Activated CD4-positive, alpha-beta T cell treated with anti-CD3 and anti-CD28 coated beads, Interleukin-2, amount 50 U/mL, for 48 hours (primary cell): ENCODE data around the gene PIM1.
"Not testable (repeated sequence)": the region's sequence is repeated elsewhere in the genome, so short reads cannot be mapped to it uniquely, and the experiment has no call there.

Experiments used
- DNase-seq, 2 experiments: peaks; one replicate each; pipeline ENCODE4 v3.0.0-alpha.2; 2020

The PIM1 gene

DNA sequence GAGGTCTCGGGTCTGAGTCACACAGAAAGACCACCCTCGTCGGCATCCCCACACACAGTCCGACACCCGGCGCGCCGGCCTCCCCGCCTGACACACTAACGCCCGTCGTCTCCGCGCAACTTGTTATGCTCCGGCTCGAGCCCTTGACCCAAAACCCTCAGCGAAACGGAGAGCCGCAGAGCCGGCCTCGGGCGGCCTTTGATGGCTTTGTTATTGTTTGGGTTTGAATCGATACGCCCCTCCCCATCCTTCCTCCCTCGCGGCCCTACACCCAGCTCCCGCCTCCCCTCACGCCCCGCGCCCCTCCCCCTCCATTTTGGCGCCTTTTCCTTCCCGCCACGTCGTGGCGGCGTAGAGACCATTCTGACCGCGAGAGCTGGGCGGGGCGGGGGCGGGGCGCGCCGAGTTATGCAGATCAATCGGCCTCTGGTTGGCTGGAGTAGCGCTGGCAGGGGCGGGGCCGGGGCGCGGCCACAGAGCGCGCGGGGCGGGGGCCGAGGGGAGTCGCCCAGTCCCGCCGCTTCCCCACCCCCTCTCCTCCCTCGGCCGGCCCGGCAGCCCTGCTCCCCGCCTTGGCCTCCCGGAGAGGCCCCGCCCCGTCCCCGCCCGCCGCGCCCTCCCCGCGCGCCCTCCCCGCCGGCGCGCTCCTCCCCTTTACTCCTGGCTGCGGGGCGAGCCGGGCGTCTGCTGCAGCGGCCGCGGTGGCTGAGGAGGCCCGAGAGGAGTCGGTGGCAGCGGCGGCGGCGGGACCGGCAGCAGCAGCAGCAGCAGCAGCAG is at the start of gene PIM1:
Gene PIM1, plus strand, starts transcription at position 657 of the 777 bp plus-strand sequence. CDS start 424 bp downstream, outside the sequence.
- DNase-seq, result peak; percentile 100

DNA sequence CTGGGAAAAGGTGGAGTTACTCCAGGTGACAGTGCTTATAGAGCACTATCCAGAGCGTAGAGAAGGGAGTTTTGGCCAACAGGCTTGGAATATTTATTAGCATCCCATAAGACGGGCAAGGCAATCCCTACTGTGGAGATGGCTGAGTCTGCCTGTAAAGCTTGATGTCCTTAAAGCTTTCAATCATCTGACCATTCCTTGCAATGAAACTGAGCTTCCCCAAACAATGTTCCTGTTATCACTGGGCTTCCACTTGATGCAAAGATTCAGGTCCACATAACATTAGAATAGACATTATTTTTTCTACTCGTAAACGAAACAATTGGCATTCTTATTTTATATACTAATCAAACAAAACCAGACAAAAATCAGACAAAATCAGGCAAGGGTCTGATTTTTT is 48.4 kb upstream of the PIM1 start:
- no peak for DNase-seq

DNA sequence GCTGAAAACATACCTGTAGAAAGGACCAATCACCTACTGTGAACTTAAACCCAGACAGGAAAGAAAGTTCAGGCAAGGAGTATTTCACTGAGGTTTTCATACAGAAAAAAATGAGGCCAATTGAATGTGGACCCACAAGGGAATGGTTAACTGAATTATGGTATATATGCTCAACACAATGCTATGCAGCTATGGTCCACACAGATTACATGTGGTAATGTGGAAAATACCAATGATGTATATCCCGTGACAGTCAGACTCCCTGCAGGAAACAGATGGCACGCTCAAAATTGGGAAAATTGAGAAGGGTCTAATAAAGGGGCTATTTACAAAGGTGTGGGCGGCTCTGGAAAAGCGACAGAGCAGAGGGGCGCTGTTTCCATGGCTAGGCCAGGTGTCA is 47.1 kb upstream of the PIM1 start:
- no peak for DNase-seq

DNA sequence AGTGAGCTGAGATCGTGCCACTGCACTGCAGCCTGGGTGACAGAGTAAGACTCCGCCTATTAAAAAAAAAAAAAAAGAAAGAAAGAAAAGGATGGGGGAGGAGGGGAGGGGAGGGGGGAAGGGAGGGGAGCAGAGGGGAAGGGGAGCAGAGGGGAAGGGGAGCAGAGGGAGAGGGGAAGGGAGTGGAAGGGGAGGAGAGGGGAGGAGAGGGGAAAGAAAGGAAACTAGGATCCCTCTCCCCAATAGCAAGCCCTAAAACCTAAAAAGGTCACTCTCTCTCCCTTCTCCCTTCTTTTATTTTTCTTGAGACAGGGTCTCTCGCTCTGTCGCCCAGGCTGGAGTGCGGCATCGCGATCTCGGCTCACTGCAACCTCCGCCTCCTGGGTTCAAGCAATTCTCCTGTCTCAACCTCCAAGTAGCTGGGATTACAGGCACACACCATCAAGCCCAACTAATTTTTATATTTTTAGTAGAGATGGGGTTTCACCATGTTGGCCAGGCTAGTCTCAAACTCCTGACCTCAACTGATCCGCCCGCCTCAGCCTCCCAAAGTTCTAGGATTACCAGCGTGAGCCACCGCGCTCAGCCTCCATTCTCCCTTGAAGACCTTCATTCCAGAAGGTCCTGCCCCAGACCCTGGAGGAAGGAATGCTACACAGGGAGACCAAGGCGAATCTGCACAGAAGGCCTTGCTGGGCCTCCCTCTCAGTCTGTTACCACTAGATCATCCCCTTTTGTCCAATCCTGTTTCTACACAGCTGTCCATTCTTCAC is 45.8 kb upstream of the PIM1 start:
- no peak for DNase-seq

DNA sequence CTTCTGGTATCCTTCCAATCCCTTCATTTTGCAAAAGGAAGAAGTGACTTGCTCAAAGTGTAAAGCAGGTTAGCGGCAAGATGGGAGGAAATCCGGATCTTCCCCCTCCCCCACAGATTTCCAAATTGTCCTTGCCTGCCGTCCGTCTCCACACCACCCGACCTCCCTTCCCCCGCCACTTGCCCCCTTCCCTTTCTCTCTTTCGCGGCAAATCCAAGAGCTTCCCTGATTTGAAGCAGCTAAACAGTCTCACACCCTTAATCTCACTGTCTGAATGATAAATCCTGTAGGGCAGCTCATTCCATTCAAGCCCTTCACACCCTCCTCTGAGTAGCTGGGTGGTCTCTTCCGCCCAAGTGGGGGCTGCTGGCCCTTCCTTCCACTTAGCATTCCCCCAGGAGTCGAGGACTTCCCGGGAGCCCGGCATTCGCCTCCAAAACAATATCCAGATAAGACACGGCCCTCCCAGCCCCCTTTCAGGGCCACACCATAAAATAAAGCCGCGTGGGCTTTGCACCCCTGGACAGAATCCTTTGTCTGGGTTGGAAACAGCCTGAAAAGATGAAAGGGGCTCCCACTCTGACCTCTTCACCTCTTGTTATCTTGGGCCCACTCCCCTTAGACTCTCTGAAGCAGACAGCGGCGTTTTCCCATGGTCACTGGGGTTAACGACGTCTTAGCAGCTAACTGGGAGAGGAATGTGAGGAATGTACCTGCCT is 44.0 kb upstream of the PIM1 start:
- no peak for DNase-seq

DNA sequence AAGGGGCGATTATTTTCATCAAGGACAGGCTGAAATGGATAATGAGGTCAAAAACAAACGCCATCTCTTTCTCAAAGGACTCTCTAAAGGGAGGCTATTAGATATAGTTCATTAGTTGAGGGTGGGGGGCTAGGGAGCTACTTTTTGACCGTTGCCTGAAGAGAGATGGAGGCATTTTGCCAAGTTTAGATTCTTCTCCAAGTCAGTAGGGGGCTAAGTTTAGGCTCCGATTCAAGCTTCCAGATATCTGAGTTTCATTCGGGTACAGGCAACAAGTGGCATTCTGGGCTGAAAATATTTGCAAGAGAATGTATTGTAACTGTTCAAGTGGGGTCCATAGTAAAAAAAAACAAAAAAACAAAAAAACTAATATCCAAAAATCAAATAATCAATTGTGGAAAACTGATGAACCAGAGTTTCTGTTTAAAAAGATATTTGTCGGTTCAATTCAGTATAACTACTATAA is 43.4 kb upstream of the PIM1 start:
- no peak for DNase-seq

DNA sequence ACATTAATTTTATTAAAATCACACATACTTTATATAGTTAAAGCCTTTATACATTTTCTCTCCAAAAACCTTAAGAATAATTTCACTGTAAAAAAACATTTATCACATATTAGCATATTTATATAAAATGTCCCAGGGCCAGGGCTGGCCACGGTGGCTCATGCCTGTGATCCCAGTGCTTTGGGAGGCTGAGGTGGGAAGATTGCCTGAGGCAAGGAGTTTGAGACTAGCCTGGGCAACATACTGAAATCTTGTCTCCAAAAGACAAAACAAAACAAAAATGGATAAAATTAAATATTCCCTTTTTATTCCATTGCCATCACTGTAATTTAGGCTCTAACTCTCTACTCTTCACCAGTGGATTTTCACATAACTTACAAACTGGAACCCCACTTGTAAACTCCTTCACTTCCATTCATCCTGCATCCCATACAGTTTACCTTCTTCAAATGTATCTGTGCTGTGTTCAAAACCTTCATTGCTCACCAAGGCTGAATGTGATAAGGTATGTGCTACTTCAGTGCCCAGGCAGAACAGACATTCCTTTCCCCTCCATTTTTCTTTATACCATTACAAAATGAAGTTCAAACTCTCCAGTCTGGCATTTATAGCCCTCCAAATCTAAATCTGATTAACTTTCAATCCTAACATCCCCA is 42.9 kb upstream of the PIM1 start:
- DNase-seq, result no peak

DNA sequence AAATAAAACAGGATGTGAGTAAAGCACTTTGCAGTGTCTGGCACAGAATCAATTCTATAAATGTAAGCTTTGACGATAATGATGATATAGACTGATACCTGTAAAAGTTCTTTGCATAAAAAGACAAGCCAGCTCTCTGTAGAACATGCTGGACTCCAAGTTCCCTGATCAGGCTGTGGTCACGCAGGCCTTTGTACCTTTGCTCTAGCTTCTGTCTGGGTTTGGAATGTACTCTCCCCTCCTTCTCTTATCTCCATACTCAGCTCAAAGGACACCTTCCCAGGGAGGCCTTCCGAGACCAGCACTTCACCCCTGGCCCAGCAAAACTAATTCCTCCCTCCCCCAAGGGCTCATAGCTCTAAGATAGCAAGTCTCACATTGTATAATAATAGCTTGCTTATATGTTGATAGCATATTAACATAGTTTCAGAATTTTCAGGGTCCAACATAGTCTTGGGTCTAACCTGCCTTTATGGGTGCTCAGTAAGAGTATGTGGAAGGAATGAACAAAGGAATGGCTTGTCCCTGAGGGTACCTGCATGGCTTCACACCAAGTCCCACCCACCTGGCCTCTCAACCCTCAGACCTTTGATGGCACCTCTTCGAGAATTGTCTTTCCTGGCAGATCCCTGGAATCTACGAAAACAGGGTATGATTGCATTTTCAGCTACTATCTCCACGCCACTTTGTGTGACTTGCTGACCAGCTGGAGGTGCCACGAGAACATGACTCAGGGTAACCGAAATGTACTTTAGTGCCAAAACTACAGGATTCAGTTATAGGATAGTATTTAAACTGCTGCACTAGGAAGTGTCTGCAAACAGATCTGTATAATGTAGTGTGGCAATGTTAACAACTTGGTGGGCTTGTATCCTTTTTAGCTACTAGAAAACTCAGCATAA is 41.7 kb upstream of the PIM1 start:
- DNase-seq, result no peak

DNA sequence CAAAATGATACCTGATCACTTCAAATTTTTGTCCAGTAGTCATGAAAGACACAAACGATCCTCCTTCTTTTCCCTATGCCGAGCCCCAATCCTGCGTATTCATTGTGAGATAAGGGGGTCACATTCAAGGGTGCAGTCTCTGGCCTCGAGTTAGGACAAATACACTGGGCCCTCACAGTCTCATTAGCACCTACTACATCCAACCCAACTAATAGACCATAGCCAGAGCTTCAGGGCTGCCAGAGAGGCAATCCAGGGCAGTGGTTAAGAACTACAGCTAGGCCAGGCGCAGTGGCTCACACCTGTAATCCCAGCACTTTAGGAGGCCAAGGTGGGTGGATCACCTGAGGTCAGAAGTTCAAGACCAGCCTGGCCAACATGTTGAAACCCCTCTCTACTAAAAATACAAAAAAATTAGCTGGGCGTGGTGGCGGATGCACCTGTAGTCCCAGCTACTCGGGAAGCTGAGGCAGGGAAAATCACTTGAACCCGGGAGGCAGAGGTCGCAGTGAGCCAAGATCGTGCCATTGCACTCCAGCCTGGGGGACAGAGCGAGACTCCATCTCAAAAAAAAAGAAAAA is 41.0 kb upstream of the PIM1 start:
- not testable (repeated sequence) for DNase-seq

DNA sequence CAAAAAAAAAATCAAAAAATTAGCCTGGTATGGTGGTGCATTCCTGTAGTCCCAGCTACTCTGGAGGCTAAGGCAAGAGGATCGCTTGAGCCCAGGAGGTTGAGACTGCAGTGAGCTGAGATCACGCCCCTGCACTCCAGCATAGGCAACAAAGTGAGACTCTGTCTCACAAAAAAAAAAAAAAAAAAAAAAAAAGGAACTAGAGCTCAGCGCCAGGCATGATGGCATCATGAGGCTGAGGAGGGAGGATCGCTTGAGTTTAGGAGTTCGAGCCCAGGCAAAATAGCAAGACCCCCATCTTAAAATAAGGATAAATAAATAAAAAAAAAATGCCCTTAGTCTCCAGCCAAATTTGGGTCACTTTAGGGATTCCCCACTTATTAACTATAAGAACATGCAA is 40.4 kb upstream of the PIM1 start:
- no peak for DNase-seq

DNA sequence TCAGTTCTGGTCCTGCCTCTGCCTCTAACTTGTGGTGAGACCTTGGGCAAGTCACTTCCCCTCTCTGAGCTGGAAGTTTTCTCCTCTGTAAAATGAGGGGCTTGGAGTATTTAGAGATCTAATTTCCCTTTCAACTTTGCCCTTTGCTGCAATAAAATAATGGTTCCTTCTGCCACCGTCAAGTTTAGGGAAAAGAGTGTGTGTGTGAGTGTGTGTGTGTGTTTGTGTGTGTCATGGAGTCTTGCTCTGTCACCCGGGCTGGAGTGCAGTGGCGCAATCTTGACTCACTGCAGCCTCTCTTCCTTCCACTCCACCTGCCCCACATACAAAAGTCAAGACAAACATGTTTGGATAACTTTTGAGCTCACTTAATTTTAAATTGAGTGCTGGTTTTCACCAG is 39.2 kb upstream of the PIM1 start:
- no peak for DNase-seq

DNA sequence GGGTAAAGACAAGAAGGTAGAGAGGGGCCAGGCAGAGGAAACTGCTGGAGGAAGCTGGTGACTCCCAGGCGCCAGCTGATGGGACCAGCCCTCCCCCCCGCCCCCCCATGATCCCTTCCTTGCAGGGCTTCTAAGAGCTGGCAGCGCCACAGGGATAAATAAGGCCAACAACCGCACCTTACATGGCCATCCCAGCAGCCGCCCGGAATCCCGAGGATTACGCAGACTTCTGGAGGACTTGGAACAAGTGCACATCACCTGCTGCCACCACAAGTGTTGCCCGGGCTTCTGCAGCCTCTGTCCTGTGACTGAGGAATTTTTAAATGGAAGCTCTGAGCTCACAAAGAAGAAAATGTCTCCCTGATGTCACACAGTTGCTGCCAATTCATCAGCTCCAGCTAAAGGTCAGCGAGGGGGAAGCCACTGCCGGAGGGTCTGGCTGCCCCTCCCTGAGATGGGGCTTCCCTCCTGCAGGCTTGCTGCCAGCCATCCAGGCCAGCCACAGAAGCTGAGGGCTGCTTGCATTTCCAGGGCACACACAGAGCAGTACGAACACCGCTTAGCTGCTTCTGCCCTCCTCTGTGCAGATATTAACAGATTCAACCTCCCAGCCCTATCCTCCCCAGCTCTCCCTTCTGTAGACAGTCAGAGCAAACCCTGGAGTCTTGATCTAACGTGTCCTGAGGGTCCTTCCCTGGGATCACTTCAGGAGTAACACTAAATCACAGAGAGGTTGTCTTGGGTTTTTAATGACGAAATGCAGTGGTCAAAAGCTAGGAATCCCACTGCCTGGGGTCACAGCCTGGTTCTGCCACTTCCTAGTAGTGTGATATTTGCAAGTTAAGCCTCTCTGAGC is 38.6 kb upstream of the PIM1 start:
- no peak for DNase-seq

DNA sequence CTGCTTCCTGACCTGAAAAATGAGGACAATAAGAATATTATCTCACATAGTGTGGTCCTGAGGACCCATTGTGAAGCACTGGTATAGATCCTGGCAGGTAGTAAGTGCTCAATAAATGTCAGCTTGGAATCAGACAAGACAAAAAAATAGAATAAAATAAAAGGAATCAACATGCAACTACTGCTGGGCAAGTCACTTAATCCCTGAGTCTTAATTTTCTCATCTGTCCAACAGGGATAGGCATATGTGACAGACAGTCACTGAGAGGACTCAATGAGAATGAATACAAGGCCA is 38.0 kb upstream of the PIM1 start:
- DNase-seq, result no peak

DNA sequence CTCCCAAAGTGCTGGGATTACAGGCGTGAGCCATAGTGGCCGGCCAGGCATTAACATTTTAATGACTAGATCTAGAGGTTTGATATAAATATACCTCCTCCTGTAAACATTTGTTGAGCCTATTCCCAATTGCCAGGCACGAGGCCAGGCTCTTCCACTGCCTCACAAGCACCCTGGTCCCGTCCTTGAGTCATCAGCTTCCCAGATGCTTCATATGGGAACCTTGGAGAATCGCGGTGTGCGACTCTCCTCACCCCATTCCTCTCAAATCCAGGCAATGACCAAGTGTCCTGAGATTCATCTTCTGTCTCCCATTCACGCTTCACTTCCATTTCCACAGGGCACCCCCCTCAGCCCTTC is 35.9 kb upstream of the PIM1 start:
- DNase-seq, result no peak

DNA sequence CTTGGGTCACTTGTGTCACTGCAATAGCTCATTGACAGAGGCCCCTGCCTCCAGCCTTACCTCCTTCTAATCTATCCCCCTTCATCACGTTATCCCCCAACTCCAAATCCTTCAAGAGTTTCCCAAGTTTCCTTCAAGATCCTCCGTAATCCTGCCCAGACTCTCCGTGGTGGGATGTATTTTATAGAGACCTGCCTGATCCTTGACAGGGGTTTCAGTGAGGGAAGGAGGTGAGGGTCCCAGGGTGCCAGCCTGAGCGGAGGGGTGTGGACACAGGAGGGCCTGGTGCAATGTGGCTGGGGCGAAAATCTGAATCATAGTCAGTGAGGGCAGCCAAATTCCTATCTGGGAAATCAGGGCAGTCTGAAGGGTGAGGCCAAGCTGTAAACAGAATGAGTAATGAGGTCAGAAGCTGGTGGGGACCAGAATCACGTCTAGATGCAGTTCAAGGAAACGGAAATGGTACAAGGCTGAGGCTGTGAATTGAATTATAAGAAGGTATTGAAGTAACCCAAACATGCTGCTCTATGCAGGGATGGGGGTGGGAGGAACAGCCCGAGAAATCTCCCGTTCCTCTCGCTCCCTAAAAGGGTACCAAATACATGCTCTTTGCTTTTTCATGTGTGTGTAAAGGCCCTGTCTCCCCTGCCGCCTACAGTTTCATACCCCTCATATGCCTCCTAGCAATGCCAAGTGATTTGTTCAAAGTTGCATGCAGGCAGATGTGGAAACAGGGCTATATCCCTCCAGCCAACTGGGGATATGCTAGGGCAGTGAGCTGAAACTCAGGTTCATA is 35.4 kb upstream of the PIM1 start:
- peak in 1 of 2 experiments; percentile 20 for DNase-seq

DNA sequence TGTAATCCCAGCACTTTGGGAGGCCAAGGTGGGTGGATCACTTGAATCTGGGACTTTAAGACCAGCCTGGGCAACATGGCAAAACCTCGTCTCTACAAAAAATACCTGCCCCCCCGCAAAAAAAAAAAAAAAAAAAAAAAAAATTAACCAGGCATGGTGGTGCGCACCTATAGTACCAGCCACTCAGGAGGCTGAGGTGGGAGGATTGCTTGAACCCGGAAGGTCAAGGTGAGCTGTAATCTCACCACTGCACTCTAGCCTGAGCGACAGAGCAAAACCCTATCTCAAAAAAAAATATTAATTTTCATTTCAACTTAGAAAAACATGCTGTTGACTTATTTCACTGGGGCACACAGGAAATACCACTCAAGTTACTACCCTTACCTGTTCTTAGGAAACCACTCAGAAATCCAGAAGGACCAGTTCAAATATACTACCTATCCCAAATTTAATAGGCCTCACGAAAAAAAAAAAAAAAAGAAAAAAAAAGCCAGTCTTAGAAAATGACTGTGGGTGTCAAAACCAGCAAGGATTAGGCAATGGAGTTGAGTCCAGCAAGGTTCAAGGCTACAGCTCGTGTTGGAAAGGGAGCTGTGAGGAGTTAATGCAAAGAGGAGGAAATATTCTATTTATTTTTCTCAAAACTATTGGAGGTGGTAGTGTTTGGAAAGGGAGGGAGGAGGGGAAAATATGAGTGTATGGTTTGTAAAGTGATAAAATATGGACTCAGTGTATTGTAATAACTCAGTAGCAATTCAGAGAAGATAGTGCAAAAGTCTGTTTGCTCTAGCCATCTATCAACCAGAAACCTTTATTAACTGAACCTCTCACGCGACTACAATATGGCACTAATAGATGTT is 33.9 kb upstream of the PIM1 start:
- DNase-seq, result no peak

DNA sequence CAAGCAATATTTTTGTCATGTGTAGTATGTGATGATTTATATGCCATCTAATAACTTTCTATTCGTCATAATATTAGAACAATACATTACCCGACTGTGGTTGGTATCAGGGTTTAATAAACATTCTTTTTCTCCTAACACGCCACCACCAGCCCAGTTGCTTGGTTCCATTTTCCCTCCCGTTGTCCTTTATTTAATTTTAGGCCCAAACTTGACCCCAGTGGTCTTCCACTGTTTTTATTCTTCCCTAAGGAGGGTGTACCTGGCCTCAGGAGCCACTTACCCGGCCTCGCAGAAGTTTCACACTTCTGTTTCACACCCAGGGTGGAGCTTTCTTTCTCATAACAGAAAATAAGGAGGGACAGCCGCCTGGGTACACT is 33.1 kb upstream of the PIM1 start:
- DNase-seq, result no peak

DNA sequence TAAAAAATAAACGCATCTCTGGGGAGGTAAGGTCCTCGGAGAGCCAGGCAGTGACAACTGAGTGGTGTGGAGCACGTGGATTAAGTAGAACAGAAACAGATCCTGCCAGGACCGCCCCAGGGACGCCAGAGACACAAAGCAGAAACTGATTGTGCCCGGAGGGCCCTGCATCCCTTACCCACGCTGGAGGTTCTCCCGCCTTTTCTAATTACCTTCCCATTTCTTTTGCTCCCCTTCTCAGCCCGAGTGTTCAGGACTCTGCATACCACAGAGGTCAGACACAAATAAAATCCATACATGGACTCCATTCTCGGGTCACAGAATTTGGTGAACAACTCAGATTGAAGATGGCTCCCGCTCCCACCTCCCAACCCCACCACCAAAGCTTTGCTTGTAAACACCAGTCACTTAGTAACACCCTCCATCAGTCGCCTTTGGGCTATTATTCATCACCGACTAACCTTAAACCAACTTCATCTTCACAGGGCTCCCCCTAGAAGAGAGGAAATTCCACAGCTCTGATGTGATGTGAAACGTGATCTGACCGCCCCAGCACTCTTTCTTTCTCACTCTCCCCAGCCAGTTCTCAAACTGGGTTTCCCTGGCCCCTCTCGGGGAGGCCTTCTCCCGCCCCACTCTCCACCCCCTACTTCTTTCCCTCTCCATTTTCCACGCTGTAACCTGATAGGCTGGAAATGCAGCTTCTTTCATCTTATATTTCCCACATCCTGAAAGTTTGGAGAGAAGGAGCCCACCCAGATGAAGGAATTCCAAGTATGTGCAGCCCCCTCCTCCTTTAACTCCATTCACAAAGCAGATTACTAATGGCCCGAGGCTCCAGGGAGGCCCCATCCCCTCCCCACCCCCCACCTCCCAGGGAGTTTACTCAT is 32.5 kb upstream of the PIM1 start:
- DNase-seq, result peak; percentile 59 to 71
